ENCODE results near the gene MED25. TPM values are rescaled to one million over a fixed set of nuclear protein-coding genes. Genes with fewer than 3 reads are reported as not detected.

The MED25 gene
- total RNA-seq, 1 donor from 2014 or later, result 58.1 TPM

DNA sequence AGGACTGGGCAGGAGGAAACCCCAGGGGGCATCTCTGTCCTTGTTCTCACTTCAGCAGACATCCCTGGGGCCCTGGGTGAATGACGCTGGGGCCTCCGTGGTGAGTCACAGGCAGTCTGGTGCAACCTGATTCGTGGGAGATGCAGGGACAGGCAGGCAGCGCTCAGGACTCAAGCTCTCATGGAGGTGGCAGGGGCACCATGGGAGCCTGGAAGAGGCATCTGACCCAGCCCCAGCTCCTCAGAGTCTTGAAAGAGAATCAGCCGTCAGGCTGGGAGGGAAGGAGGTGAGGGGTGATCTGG, 18.9 kb downstream of the MED25 start:
- no peaks in the 10 kb centered on the region for H3K27me3 Mint-ChIP-seq (ENCODE audit: unreplicated experiment)
- TF ChIP-seq, protein P1, sequence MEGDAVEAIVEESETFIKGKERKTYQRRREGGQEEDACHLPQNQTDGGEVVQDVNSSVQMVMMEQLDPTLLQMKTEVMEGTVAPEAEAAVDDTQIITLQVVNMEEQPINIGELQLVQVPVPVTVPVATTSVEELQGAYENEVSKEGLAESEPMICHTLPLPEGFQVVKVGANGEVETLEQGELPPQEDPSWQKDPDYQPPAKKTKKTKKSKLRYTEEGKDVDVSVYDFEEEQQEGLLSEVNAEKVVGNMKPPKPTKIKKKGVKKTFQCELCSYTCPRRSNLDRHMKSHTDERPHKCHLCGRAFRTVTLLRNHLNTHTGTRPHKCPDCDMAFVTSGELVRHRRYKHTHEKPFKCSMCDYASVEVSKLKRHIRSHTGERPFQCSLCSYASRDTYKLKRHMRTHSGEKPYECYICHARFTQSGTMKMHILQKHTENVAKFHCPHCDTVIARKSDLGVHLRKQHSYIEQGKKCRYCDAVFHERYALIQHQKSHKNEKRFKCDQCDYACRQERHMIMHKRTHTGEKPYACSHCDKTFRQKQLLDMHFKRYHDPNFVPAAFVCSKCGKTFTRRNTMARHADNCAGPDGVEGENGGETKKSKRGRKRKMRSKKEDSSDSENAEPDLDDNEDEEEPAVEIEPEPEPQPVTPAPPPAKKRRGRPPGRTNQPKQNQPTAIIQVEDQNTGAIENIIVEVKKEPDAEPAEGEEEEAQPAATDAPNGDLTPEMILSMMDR (IDR thresholded peaks at IDR 0.05), result no peak
- H3K4me3 Mint-ChIP-seq (ENCODE audit: unreplicated experiment), result no peak overlapping the region
- no peaks in the 10 kb centered on the region for H3K9me3 Mint-ChIP-seq (ENCODE audit: unreplicated experiment)
- DNase-seq (ENCODE audit: extremely low spot score, unreplicated experiment), result no peak
- peaks cover 51% of the 10 kb centered on the region for H3K36me3 Mint-ChIP-seq (ENCODE audit: unreplicated experiment)
- no peaks in the 10 kb centered on the region for H3K4me1 Mint-ChIP-seq (ENCODE audit: unreplicated experiment)
- H3K27ac Mint-ChIP-seq (ENCODE audit: unreplicated experiment), result no peak overlapping the region

DNA sequence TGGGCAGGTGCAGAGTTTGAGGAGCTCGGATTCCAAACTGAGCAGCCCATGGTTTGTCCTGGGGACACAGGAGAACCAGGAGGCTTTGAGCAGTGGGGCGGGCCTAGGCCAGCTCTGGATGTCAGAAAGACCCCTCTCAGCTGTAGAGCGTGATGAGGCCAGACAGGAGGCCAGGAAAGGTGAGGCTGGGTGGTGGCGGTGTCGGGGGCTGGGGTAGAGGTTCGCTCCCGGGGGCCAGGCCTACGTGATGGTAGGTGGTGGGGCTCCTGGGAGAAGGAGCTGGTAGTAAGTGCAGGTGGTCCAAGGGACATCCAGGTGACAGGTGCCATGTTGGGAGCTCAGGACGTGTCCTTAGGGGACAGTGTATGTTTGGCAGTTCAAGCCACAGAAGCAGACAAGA, 19.3 kb downstream of the MED25 start:
- Mint-ChIP-seq H3K4me1 (ENCODE audit: unreplicated experiment) (no peaks in the 10 kb centered on the region), H3K36me3 (ENCODE audit: unreplicated experiment) (peaks cover 50% of the 10 kb centered on the region), H3K4me3 (ENCODE audit: unreplicated experiment) (no peak overlapping the region), H3K27ac (ENCODE audit: unreplicated experiment) (no peak overlapping the region), H3K27me3 (ENCODE audit: unreplicated experiment) (no peaks in the 10 kb centered on the region), H3K9me3 (ENCODE audit: unreplicated experiment) (no peaks in the 10 kb centered on the region)
- no peak for DNase-seq (ENCODE audit: extremely low spot score, unreplicated experiment)
- TF ChIP-seq, protein P1 (IDR thresholded peaks at IDR 0.05), result no peak

DNA sequence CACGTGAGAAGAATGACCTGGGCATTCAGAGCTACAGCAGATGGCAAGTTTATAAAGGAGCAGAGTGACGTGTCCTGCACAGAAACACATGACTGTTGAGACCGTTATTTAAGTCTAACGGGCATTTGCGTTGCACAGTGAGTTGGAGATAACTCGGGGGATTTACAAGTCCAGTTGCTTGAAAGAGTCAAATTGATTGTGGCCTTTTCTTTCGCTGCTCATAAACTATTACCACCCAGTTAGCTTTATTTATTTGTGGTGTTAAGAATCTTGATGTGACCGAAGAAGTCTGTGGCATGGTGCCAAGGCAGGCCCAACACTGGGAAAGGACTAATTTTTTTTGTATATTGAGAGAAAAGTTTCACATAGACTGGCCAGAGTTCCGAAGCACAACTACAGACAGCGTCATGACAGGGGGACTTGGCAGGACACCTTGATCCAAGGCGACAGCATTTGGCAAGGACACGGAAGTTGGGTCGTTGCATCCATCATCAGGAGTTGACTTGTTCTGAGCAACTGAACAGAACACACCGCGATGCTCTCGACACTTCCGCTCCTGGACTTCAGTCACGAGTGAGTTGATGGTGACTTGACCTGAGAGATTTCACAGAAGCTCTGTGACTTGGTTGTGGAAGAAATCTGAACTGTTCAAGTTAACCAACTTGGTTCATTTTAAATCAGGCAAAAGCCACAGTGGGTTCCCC, 20.9 kb downstream of the MED25 start:
- no peaks in the 10 kb centered on the region for H3K9me3 Mint-ChIP-seq (ENCODE audit: unreplicated experiment)
- TF ChIP-seq, protein P1 (IDR thresholded peaks at IDR 0.05), result no peak
- H3K4me1 Mint-ChIP-seq (ENCODE audit: unreplicated experiment), result no peaks in the 10 kb centered on the region
- DNase-seq (ENCODE audit: extremely low spot score, unreplicated experiment), result no peak
- H3K27ac Mint-ChIP-seq (ENCODE audit: unreplicated experiment), result no peak overlapping the region
- no peak overlapping the region for H3K4me3 Mint-ChIP-seq (ENCODE audit: unreplicated experiment)
- no peaks in the 10 kb centered on the region for H3K27me3 Mint-ChIP-seq (ENCODE audit: unreplicated experiment)
- H3K36me3 Mint-ChIP-seq (ENCODE audit: unreplicated experiment), result peaks cover 41% of the 10 kb centered on the region

DNA sequence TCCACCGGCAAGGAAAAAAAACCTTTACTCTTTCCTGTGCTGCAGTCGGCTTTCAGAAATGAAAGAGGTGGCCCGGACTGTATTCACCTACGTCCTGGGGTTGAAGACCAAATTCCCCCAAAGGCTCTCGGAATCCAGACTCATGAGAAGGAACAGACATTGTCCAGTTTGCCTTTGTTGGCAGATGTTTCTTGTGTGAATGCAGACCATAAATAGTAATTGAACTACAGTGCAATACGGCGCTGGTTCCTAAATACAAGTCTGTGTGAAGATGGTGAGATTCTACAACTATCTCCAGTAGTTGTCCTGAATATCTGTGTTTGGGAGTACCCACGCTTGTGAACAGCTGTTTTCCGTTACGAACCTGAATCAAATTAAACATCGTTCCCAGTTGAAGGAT, 21.6 kb downstream of the MED25 start:
- Mint-ChIP-seq H3K36me3 (ENCODE audit: unreplicated experiment) (peaks cover 39% of the 10 kb centered on the region), H3K27ac (ENCODE audit: unreplicated experiment) (no peak overlapping the region), H3K9me3 (ENCODE audit: unreplicated experiment) (no peaks in the 10 kb centered on the region), H3K27me3 (ENCODE audit: unreplicated experiment) (no peaks in the 10 kb centered on the region), H3K4me3 (ENCODE audit: unreplicated experiment) (no peak overlapping the region), H3K4me1 (ENCODE audit: unreplicated experiment) (no peaks in the 10 kb centered on the region)
- no peak for DNase-seq (ENCODE audit: extremely low spot score, unreplicated experiment)
- TF ChIP-seq, protein P1 (IDR thresholded peaks at IDR 0.05), result no peak

DNA sequence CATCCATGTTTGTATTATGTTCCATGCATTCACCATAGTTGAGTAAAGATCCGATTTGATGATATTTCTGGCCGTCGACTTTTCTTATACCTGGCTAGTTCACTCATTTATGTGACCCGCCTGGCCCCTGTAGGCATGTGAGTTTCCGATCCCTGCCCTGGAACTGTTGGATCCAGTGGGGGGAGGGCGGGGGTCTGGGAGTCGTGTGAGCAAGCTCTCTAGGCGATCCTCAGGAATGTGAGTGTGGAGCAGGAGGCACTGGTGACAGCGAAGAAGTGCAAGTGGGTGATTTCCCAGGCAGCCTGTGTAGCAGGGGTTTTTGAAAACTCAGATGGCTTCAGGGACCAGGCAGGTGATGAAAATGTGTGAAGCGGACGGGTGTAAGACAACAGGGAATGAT, 22.2 kb downstream of the MED25 start:
- Mint-ChIP-seq H3K9me3 (ENCODE audit: unreplicated experiment) (no peaks in the 10 kb centered on the region), H3K27ac (ENCODE audit: unreplicated experiment) (no peak overlapping the region), H3K27me3 (ENCODE audit: unreplicated experiment) (no peaks in the 10 kb centered on the region), H3K36me3 (ENCODE audit: unreplicated experiment) (peaks cover 35% of the 10 kb centered on the region), H3K4me1 (ENCODE audit: unreplicated experiment) (peaks cover 6% of the 10 kb centered on the region), H3K4me3 (ENCODE audit: unreplicated experiment) (no peak overlapping the region)
- TF ChIP-seq, protein P1 (IDR thresholded peaks at IDR 0.05), result no peak
- no peak for DNase-seq (ENCODE audit: extremely low spot score, unreplicated experiment)

All from osteocyte (in vitro differentiated cells).